Skeletal muscle cell (primary cell): ENCODE measurements around the gene BTBD9.

ENCODE experiments used
- DNase-seq: peaks from one replicate; pipeline ENCODE4 v3.0.0-alpha.2; 2010; ENCODE audit warnings: low read depth
- H3K4me3 ChIP-seq: 2 replicates; pipeline ENCODE4 v1.5.1; 2011; ENCODE audit warnings: low read depth, mild to moderate bottlenecking, control low read depth, low read length, moderate library complexity

The BTBD9 gene

GRCh38 chr6:38167598-38167997 lies 472.1 kb downstream of the BTBD9 start:
- H3K4me3 ChIP-seq: no peak overlapping the region
- DNase-seq: no peak

- DNase-seq: no peak
- H3K4me3 ChIP-seq: no peak overlapping the region
Measured at GRCh38 chr6:38166411-38167240, 473.1 kb downstream of the BTBD9 start.

- no peak for DNase-seq
- no peak overlapping the region for H3K4me3 ChIP-seq
Measured at GRCh38 chr6:38164671-38165108, 475.0 kb downstream of the BTBD9 start.

- no peak overlapping the region for H3K4me3 ChIP-seq
- no peak for DNase-seq
Measured at GRCh38 chr6:38164131-38164481, 475.6 kb downstream of the BTBD9 start.

GRCh38 chr6:38163186-38164130 lies 476.3 kb downstream of the BTBD9 start:
- DNase-seq: no peak
- no peak overlapping the region for H3K4me3 ChIP-seq

- no peak overlapping the region for H3K4me3 ChIP-seq
- DNase-seq: no peak
Measured at GRCh38 chr6:38162493-38163185, 477.1 kb downstream of the BTBD9 start.

- no peak for DNase-seq
- H3K4me3 ChIP-seq: no peak overlapping the region
Measured at GRCh38 chr6:38161754-38162492, 477.8 kb downstream of the BTBD9 start.

GRCh38 chr6:38161331-38161730 lies 478.4 kb downstream of the BTBD9 start:
- H3K4me3 ChIP-seq: no peak overlapping the region
- no peak for DNase-seq

- no peak for DNase-seq
- no peak overlapping the region for H3K4me3 ChIP-seq
Measured at GRCh38 chr6:38160831-38161230, 478.9 kb downstream of the BTBD9 start.

GRCh38 chr6:38159596-38159995 lies 480.1 kb downstream of the BTBD9 start:
- H3K4me3 ChIP-seq: no peak overlapping the region
- no peak for DNase-seq

GRCh38 chr6:38158762-38159350 lies 480.9 kb downstream of the BTBD9 start:
- no peak overlapping the region for H3K4me3 ChIP-seq
- DNase-seq: no peak

- no peak for DNase-seq
- H3K4me3 ChIP-seq: no peak overlapping the region
Measured at GRCh38 chr6:38157905-38158304, 481.8 kb downstream of the BTBD9 start.

GRCh38 chr6:38156818-38157565 lies 482.7 kb downstream of the BTBD9 start:
- DNase-seq: no peak
- H3K4me3 ChIP-seq: no peak overlapping the region

GRCh38 chr6:38155621-38156204 lies 484.0 kb downstream of the BTBD9 start:
- no peak overlapping the region for H3K4me3 ChIP-seq
- no peak for DNase-seq

- H3K4me3 ChIP-seq: no peak overlapping the region
- no peak for DNase-seq
Measured at GRCh38 chr6:38155144-38155543, 484.6 kb downstream of the BTBD9 start.

- no peak for DNase-seq
- H3K4me3 ChIP-seq: no peak overlapping the region
Measured at GRCh38 chr6:38154731-38155130, 485.0 kb downstream of the BTBD9 start.

GRCh38 chr6:38153798-38154345 lies 485.9 kb downstream of the BTBD9 start:
- no peak overlapping the region for H3K4me3 ChIP-seq
- DNase-seq: no peak
